NCI-H748 (cell line): ENCODE data around the gene ATP8B4.
A peak's percentile ranks its signal among the peaks of the same experiment; 100 is the strongest.

Experiments
- DNase-seq: peaks from one replicate; lab custom pipeline; 2025; ENCODE audit not compliant: unreplicated experiment; lab: John Stamatoyannopoulos, UW

The ATP8B4 gene

DNA sequence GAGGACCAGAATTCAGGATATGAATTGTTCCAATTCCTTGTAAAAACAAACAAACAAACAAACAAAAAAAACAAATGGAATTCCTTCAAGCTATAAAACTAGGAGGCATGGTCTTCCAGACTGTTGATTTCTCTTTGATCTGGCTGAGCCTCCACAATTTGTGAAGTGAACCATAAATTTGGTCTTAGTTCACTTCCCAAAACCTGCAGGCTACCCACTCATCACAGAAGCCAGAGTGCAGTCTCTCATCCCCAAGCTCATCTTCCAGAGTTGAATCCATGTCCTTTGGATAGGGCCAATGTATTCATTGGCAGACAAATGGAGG lies 294.3 kb downstream of the ATP8B4 start:
- DNase-seq: no peak

DNA sequence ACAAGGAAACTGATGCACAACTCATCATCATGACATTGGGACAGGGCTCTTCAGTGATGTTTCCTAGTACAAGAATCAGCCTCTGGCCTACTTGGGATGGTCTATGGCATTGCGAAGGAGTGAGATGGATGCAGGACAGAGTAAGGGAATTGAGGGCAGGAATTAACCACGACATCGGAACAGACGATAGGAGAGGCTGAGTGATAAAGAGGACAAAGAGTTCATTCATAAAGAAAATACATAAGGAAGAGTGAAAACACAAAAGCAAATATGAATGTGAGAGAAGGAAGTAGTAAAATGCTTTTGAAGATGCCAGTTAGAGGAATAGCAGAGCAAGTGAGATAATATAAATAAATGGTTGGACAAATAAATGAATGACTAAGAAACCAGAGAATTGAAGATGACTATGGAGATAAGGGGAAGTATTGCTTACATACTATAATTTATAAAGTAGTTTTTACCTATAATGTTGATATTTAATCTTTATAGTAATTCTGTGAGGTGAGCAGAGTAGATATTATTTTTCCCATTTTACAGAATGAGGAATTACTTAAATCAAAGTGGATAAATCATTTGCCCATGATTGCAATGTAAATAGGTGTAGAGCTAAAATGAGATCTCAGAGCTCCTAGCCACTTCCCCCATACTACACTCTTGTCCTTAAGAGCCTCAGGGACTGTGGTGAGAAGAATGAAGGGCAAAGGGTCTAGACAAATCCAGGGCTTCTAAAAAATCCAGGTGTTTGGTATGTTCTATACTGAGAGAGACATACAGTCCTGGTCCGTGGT lies 294.9 kb downstream of the ATP8B4 start:
- DNase-seq: no peak

- no peak for DNase-seq
These were observed 301.9 kb downstream of the ATP8B4 start for GRCh38 chr15:49817100-49817499.

GRCh38 chr15:49815950-49816349 lies 303.1 kb downstream of the ATP8B4 start:
- DNase-seq: no peak

- DNase-seq: peak; percentile 3
These were observed 303.5 kb downstream of the ATP8B4 start for GRCh38 chr15:49815526-49815925.

DNA sequence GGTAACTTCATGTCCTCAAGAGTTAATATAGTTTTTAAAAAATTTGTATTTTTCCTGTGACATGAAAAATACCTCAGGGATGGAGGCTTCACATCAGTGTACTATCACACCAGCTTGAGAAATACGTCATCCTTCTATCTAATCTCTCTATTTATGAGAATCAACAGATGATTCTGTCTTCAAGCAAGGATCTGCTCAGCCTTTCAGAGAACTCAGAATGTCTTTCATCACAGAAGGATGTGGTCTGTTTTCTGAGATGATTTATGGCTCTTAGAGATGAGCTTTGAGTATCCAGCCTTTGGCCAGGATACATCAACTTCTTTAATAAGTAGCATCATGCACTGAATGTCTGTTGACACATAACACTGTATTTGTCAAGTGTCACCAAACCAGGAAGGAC lies 304.3 kb downstream of the ATP8B4 start:
- no peak for DNase-seq

DNA sequence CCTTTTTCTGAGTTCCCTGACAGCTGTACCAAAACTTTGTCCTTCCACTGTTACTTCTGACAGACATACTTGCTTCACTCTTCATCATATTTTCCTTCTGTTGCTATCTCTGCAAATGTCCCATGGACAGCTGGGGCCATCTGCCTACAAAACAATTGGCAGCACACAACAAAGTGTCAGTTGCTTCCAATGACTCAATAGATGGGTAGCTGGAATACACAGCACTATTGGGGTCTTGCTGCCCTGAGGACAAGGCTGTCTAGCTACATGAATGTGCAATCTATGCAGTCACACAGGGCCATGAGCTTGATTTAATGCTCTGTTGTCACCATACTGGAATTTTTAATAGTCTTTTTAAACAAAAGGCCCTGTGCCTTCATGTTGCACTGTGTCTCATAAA lies 305.4 kb downstream of the ATP8B4 start:
- no peak for DNase-seq

GRCh38 chr15:49810720-49811119 lies 308.3 kb downstream of the ATP8B4 start:
- no peak for DNase-seq

DNA sequence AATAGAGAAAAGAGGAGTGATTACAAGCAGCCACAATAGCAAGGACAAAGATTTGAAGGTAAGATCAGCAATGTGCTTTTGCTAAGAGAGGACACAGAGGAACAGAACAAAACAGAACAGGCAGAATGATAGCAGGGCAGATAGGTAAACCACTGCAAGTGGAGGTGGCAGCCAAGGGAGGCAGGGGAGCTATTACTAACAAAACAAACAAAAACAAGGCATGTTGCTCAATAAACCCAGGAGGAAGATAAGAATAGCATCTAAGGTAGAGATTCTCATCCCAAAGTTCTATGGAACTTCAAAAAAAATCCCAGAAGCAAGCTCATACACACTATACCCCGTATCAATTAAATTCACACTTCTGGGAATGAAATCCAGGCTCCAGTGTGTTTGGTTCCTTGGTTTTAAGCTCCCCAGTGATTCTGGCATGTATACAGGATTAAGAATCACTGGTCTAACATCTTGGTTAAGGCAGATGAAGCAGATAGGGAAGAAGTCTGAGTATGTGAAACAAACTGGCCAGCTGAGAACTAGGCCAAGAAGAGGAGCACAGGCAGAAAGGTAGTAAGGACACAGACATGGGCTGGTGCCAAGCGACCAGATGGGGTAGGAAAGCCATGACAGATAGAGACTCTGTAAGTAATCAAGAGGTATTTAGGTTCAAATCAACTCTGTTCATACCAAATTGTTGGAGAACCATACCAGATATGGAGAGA lies 309.0 kb downstream of the ATP8B4 start:
- DNase-seq: no peak

GRCh38 chr15:49808341-49808740 lies 310.7 kb downstream of the ATP8B4 start:
- no peak for DNase-seq
